ENCODE data around the gene CDH23.

The CDH23 gene

DNA sequence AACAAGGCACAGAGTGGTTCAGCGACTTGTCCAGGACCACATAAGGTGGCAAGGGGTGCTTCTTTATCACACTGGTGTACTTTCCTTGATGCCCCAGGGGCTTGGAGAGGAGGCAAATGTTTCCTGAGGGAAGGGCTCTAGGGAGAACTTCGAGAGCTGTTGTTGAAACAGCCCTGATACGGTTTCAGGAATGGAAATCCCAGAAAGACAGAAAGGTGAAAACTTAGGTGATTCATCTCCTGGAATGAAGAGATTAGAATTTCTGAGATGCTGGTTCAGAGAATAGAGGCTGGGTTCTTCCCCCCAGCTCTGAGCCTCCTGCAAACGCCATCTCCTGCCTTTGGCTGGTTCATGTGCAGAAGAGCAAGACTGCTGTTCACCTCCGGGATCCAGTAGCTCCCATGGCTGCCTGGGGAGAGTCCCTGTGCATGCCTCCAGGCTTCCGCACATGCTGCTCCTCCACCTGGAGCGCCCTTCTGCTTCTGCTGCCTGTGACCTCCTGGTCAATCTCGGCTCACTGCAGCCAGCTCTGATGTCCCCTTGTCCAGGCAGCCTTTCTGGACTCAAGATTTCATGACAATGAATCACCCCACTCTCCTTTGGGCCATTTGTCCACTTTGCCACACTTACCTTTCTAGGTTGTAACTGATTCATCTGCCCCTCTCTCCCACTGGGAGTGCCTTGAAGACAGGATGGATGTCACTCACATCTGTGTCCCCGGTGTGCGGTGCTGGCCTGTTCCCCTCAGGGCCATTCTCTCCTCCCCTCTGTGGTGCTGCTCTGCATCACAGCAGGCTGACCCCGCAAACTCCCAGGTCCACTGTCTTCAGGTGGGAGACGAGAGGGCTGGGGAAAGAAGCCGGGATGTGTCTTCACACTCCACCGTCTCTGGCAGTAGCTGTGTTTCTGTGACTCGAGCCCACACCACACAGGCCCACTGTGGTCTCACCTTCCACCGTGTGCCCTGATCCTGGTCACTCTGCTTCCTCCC lies 3.6 kb upstream of the CDH23 start:
- H3K79me2 ChIP-seq (ENCODE audit: control insufficient read depth, low read length) = no peaks in the 10 kb centered on the region
- H3K4me1 ChIP-seq (ENCODE audit: control insufficient read depth, low read length) = no peaks in the 10 kb centered on the region
- no peak overlapping the region for H3K4me3 ChIP-seq (ENCODE audit: low read length)
- H3K9me3 ChIP-seq (ENCODE audit: control insufficient read depth, insufficient read depth, low read length) = no peaks in the 10 kb centered on the region
- no peaks in the 10 kb centered on the region for H3K9me2 ChIP-seq (replicated peaks; ENCODE audit: control insufficient read depth, low read length)
- no peaks in the 10 kb centered on the region for H4K20me1 ChIP-seq (ENCODE audit: control insufficient read depth, insufficient read depth, low read depth, low read length)
- no peak overlapping the region for H3K4me2 ChIP-seq (ENCODE audit: low read length)
- H3F3A ChIP-seq (ENCODE audit: control insufficient read depth, insufficient read depth) = no peaks in the 10 kb centered on the region
- no peak for TF ChIP-seq EZH2phosphoT487 (IDR thresholded peaks at IDR 0.05; ENCODE audit: borderline replicate concordance, low read length)
- TF ChIP-seq, protein P1, sequence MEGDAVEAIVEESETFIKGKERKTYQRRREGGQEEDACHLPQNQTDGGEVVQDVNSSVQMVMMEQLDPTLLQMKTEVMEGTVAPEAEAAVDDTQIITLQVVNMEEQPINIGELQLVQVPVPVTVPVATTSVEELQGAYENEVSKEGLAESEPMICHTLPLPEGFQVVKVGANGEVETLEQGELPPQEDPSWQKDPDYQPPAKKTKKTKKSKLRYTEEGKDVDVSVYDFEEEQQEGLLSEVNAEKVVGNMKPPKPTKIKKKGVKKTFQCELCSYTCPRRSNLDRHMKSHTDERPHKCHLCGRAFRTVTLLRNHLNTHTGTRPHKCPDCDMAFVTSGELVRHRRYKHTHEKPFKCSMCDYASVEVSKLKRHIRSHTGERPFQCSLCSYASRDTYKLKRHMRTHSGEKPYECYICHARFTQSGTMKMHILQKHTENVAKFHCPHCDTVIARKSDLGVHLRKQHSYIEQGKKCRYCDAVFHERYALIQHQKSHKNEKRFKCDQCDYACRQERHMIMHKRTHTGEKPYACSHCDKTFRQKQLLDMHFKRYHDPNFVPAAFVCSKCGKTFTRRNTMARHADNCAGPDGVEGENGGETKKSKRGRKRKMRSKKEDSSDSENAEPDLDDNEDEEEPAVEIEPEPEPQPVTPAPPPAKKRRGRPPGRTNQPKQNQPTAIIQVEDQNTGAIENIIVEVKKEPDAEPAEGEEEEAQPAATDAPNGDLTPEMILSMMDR (IDR thresholded peaks at IDR 0.05; ENCODE audit: low read depth, low read length, poor library complexity, severe bottlenecking) = no peak
- H3K27ac ChIP-seq (ENCODE audit: low read depth, low read length) = no peak overlapping the region
- H3K36me3 ChIP-seq (ENCODE audit: control insufficient read depth, low read length) = no peaks in the 10 kb centered on the region
- peaks cover 6% of the 10 kb centered on the region; the same call in 1 of the 2 replicates for H3K27me3 ChIP-seq (ENCODE audit: control insufficient read depth, low read length)

DNA sequence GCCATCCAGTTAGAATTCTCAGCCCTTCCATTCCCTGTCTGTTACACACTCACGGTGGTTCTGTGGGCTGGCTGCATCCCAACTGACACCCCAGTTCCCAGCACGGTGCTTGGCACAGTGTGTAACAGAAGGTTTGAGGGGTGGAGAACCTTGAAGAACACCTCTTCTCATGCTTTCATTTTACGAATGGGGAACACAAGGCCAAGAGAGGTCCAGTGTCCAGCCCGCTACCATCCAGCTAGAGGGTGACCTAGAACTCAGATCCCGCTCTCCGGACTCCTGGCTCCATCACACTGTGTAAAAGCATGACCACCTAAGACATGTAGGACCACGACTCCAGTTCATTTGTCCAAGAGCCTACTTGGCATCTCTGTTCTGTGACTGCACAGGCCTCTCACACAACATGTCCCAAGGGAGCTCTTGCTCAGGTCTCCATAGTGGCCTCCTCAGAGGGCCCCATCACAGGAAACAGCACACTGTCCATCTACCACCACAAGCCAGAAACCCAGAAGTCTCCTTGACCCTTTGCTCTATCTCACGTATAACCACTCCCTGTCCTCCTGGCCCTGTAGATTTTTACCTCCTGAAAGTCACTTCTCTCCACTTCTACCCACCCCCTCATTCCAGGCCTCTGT lies 2.8 kb upstream of the CDH23 start:
- no peaks in the 10 kb centered on the region for H3K36me3 ChIP-seq (ENCODE audit: control insufficient read depth, low read length)
- no peak for TF ChIP-seq EZH2phosphoT487 (IDR thresholded peaks at IDR 0.05; ENCODE audit: borderline replicate concordance, low read length)
- TF ChIP-seq, protein P1 (IDR thresholded peaks at IDR 0.05; ENCODE audit: low read depth, low read length, poor library complexity, severe bottlenecking) = no peak
- no peaks in the 10 kb centered on the region for H3F3A ChIP-seq (ENCODE audit: control insufficient read depth, insufficient read depth)
- H3K9me3 ChIP-seq (ENCODE audit: control insufficient read depth, insufficient read depth, low read length) = no peaks in the 10 kb centered on the region
- H3K79me2 ChIP-seq (ENCODE audit: control insufficient read depth, low read length) = no peaks in the 10 kb centered on the region
- no peak overlapping the region for H3K4me3 ChIP-seq (ENCODE audit: low read length)
- H3K4me2 ChIP-seq (ENCODE audit: low read length) = no peak overlapping the region
- H3K27me3 ChIP-seq (ENCODE audit: control insufficient read depth, low read length) = peaks cover 6% of the 10 kb centered on the region; the same call in 1 of the 2 replicates
- no peaks in the 10 kb centered on the region for H3K4me1 ChIP-seq (ENCODE audit: control insufficient read depth, low read length)
- no peaks in the 10 kb centered on the region for H4K20me1 ChIP-seq (ENCODE audit: control insufficient read depth, insufficient read depth, low read depth, low read length)
- no peaks in the 10 kb centered on the region for H3K9me2 ChIP-seq (replicated peaks; ENCODE audit: control insufficient read depth, low read length)
- no peak overlapping the region for H3K27ac ChIP-seq (ENCODE audit: low read depth, low read length)

DNA sequence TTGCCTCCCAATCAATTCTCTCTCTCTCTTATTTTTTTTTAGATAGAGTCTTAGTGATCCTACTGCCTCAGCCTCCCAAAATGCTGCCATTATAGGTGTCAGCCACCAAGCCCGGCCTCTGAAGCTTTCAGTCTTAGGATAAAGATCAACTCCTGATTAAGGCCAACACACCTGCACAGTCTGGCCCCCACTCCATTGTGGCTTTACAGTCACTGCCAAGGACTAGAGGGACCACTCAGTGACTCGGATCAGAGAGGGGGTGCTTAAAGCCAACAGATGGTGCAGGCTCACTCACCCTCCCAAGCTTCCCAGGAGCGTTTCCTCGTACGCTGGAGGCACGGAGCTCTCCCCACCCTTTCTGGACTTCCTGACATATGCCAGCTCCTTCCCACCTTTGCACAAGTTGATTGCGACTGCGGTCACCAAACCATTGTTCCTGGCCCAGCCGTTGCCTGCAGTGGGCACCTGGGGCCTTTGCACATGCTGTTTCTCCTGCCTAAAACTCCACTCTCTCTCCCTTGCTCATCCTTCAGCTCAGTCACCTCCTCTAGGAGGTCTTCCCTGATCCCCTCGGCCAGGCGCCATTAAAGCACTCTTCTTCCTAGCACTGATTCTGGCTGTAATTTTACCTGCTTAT lies 1.7 kb upstream of the CDH23 start:
- TF ChIP-seq EZH2phosphoT487 (IDR thresholded peaks at IDR 0.05; ENCODE audit: borderline replicate concordance, low read length) = no peak
- TF ChIP-seq, protein P1 (IDR thresholded peaks at IDR 0.05; ENCODE audit: low read depth, low read length, poor library complexity, severe bottlenecking) = no peak
- peaks cover 6% of the 10 kb centered on the region; the same call in 1 of the 2 replicates for H3K27me3 ChIP-seq (ENCODE audit: control insufficient read depth, low read length)
- no peaks in the 10 kb centered on the region for H4K20me1 ChIP-seq (ENCODE audit: control insufficient read depth, insufficient read depth, low read depth, low read length)
- no peak overlapping the region for H3K4me3 ChIP-seq (ENCODE audit: low read length)
- H3K79me2 ChIP-seq (ENCODE audit: control insufficient read depth, low read length) = no peaks in the 10 kb centered on the region
- no peaks in the 10 kb centered on the region for H3K9me3 ChIP-seq (ENCODE audit: control insufficient read depth, insufficient read depth, low read length)
- H3F3A ChIP-seq (ENCODE audit: control insufficient read depth, insufficient read depth) = no peaks in the 10 kb centered on the region
- H3K36me3 ChIP-seq (ENCODE audit: control insufficient read depth, low read length) = no peaks in the 10 kb centered on the region
- H3K9me2 ChIP-seq (replicated peaks; ENCODE audit: control insufficient read depth, low read length) = no peaks in the 10 kb centered on the region
- H3K4me2 ChIP-seq (ENCODE audit: low read length) = no peak overlapping the region
- H3K27ac ChIP-seq (ENCODE audit: low read depth, low read length) = no peak overlapping the region
- no peaks in the 10 kb centered on the region for H3K4me1 ChIP-seq (ENCODE audit: control insufficient read depth, low read length)
